MCF 10A (cell line): ENCODE measurements around the gene DNM3. TPM values are rescaled to one million over a fixed set of nuclear protein-coding genes. Genes with fewer than 3 reads are reported as not detected.
"Not testable (repeated sequence)": the region's sequence is repeated elsewhere in the genome, so short reads cannot be mapped to it uniquely, and the experiment has no call there.

Experiments used
- BruUV-seq: library from RNA; stranded (reverse); fragments of 400-500 nt; replicated peaks from 2 replicates; lab custom pipeline; 2021; lab: Mats Ljungman, UMichigan
- CTCF ChIA-PET: fragments of 300-600 bp; sonication (Branson Sonifier 250); formaldehyde crosslinking; extraction: SDS; loops from one replicate; lab custom pipeline; 2021; ENCODE audit warnings: antibody characterized with exemption, inconsistent platforms; lab: Yijun Ruan, JAX
- POLR2A ChIA-PET: fragments of 300-600, 350-650 bp; sonication (Branson Sonifier 250); formaldehyde crosslinking; extraction: SDS; loops from one replicate; lab custom pipeline; 2020; ENCODE audit warnings: antibody characterized with exemption, inconsistent platforms; lab: Yijun Ruan, JAX
- DNase-seq: peaks from one replicate; pipeline ENCODE4 v3.0.0-alpha.2; 2018; ENCODE audit not compliant: unreplicated experiment
- H3K27ac Mint-ChIP-seq: one replicate; pipeline ENCODE4 v1.8.0; 2022; ENCODE audit warnings: mild to moderate bottlenecking, low read depth, mixed read lengths; ENCODE audit not compliant: unreplicated experiment
- H3K27me3 Mint-ChIP-seq: one replicate; pipeline ENCODE4 v1.8.0; 2022; ENCODE audit warnings: mixed read lengths; ENCODE audit not compliant: insufficient read depth, unreplicated experiment
- H3K36me3 Mint-ChIP-seq: one replicate; pipeline ENCODE4 v1.8.0; 2022; ENCODE audit warnings: mild to moderate bottlenecking, moderate library complexity, mixed read lengths; ENCODE audit not compliant: insufficient read depth, unreplicated experiment
- H3K4me1 Mint-ChIP-seq: one replicate; pipeline ENCODE4 v1.8.0; 2022; ENCODE audit warnings: mixed read lengths; ENCODE audit not compliant: insufficient read depth, unreplicated experiment
- H3K4me3 Mint-ChIP-seq: one replicate; pipeline ENCODE4 v1.8.0; 2022; ENCODE audit warnings: mild to moderate bottlenecking, moderate library complexity, mixed read lengths; ENCODE audit not compliant: unreplicated experiment
- H3K9me3 Mint-ChIP-seq: one replicate; pipeline ENCODE4 v1.8.0; 2022; ENCODE audit warnings: mixed read lengths; ENCODE audit not compliant: unreplicated experiment
- CTCF ChIP-seq: fragments of 200-600 bp; IDR thresholded peaks from one replicate; pipeline ENCODE4 v1.8.0; 2022; ENCODE audit warnings: antibody characterized with exemption, mild to moderate bottlenecking; ENCODE audit not compliant: unreplicated experiment
- intact Hi-C: fragments of 100-400 bp; cut with micrococcal nuclease; formaldehyde crosslinking; loops from 2 replicates; pipeline ENCODE4 v1.14.1; 2022
- total RNA-seq: library from RNA; stranded (reverse); gene quantifications from 2 replicates; pipeline ENCODE4 v1.2.3, GENCODE V29; 2022

DNM3 gene
- total RNA-seq, 1 experiment from 2014 or later = 0.68 TPM

- intact Hi-C loops = loop anchor here (10.0 kb wide), 1 partner anchor 278 kb away; no protein-coding TSS in a partner anchor
Observed at GRCh38 chr1:172006660-172007059, 165.4 kb downstream of the DNM3 start.

GRCh38 chr1:172018727-172019311, 177.5 kb downstream of the DNM3 start:
- Mint-ChIP-seq H3K27ac (no peak overlapping the region), H3K4me1 (no peaks in the 10 kb centered on the region), H3K4me3 (no peak overlapping the region), H3K36me3 (no peaks in the 10 kb centered on the region), H3K27me3 (no peaks in the 10 kb centered on the region), H3K9me3 (no peaks in the 10 kb centered on the region)
- no TSS peak for BruUV-seq
- ChIA-PET CTCF (interaction anchor here (1.1 kb wide), 1 partner anchor 385 kb away, joined by 4 read pairs; no protein-coding TSS in a partner anchor), POLR2A (no interaction called here)
- intact Hi-C loops = no loop called here
- no peak for DNase-seq
- TF ChIP-seq CTCF = no peak

More at GRCh38 chr1:172006660-172007059, 165.4 kb downstream of the DNM3 start:
- no peak for TF ChIP-seq CTCF
- no peak overlapping the region for H3K27ac Mint-ChIP-seq
- ChIA-PET CTCF (interaction anchor here (0.6 to 6.9 kb wide), 6 partner anchors 21 to 436 kb away, joined by 4 to 145 read pairs (median 22); partner anchors contain the start of gene PIGC), POLR2A (interaction anchor here (0.7 kb wide), 1 partner anchor 410 kb away, joined by 3 read pairs; no protein-coding TSS in a partner anchor)
- no TSS peak for BruUV-seq
- peaks cover 9% of the 10 kb centered on the region for H3K9me3 Mint-ChIP-seq
- no peaks in the 10 kb centered on the region for H3K27me3 Mint-ChIP-seq
- peaks cover 18% of the 10 kb centered on the region for H3K4me1 Mint-ChIP-seq
- H3K36me3 Mint-ChIP-seq = no peaks in the 10 kb centered on the region
- no peak overlapping the region for H3K4me3 Mint-ChIP-seq
- no peak for DNase-seq

- no TSS peak for BruUV-seq
- Mint-ChIP-seq H3K27ac (no peak overlapping the region), H3K36me3 (no peaks in the 10 kb centered on the region), H3K4me1 (no peaks in the 10 kb centered on the region), H3K9me3 (no peaks in the 10 kb centered on the region), H3K4me3 (no peak overlapping the region), H3K27me3 (no peaks in the 10 kb centered on the region)
- no peak for TF ChIP-seq CTCF
- POLR2A ChIA-PET = interaction anchor here (0.6 kb wide), 1 partner anchor 20 kb away, joined by 3 read pairs; no protein-coding TSS in a partner anchor
- intact Hi-C loops = no loop called here
- CTCF ChIA-PET = interaction anchor here (0.6 to 2.8 kb wide), 3 partner anchors 34 to 384 kb away, joined by 4 to 15 read pairs (median 4); no protein-coding TSS in a partner anchor
- DNase-seq = no peak
Observed at GRCh38 chr1:172019976-172020375, 178.7 kb downstream of the DNM3 start.

- ChIA-PET CTCF (interaction anchor here (0.6 to 1.6 kb wide), 6 partner anchors 10 to 47 kb away, joined by 3 to 6 read pairs (median 6); no protein-coding TSS in a partner anchor), POLR2A (interaction anchor here (1.1 kb wide), 1 partner anchor 9 kb away, joined by 3 read pairs; no protein-coding TSS in a partner anchor)
- no peak overlapping the region for H3K4me3 Mint-ChIP-seq
- peak; percentile 81 for DNase-seq
- H3K9me3 Mint-ChIP-seq = no peaks in the 10 kb centered on the region
- intact Hi-C loops = no loop called here
- no TSS peak for BruUV-seq
- no peaks in the 10 kb centered on the region for H3K36me3 Mint-ChIP-seq
- H3K27ac Mint-ChIP-seq = no peak overlapping the region
- H3K4me1 Mint-ChIP-seq = no peaks in the 10 kb centered on the region
- no peaks in the 10 kb centered on the region for H3K27me3 Mint-ChIP-seq
- TF ChIP-seq CTCF = no peak
Observed at GRCh38 chr1:172024516-172024915, 183.2 kb downstream of the DNM3 start.

- CTCF ChIA-PET = interaction anchor here (0.6 to 1.6 kb wide), 9 partner anchors 10 to 406 kb away, joined by 3 to 6 read pairs (median 3); no protein-coding TSS in a partner anchor
- BruUV-seq, intact Hi-C loops: not testable (repeated sequence)
Observed at GRCh38 chr1:172024944-172025738, 183.8 kb downstream of the DNM3 start.

More at GRCh38 chr1:172024944-172025738, 183.8 kb downstream of the DNM3 start:
- POLR2A ChIA-PET = interaction anchor here (0.5 to 1.1 kb wide), 2 partner anchors 8 to 125 kb away, joined by 3 to 4 read pairs; no protein-coding TSS in a partner anchor
- not testable (repeated sequence) for H3K4me1 Mint-ChIP-seq, H3K36me3 Mint-ChIP-seq, H3K4me3 Mint-ChIP-seq, H3K27me3 Mint-ChIP-seq, H3K9me3 Mint-ChIP-seq, DNase-seq, H3K27ac Mint-ChIP-seq
